Measurements from ENCODE around the gene CHTF18.
"Not testable (repeated sequence)": the region's sequence is repeated elsewhere in the genome, so short reads cannot be mapped to it uniquely, and the experiment has no call there.

CHTF18 gene

GRCh38 chr16:776298-776697, 12.1 kb upstream of the CHTF18 start:
- DNase-seq (ENCODE audit: low read depth) = not testable (repeated sequence)

DNA sequence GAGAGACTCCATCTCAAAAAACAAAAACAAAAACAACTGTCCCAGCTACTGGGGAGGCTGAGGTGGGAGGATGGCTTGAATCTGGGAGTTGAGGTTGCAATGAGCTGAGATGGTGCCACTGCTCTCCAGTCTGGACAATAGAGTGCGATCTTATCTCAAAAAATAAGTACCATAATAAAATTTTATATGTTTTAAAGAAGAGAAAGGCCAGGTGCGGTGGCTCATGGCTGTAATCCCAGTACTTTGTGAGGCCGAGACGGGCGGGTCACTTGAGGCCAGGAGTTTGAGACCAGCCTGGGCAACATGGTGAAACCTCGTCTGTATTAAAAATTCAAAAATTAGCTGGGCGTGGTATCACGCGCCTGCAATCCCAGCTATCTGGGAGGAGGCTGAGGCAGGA, 11.6 kb upstream of the CHTF18 start:
- DNase-seq (ENCODE audit: low read depth) = no peak

GRCh38 chr16:777826-778225, 10.6 kb upstream of the CHTF18 start:
- no peak for DNase-seq (ENCODE audit: low read depth)

DNA sequence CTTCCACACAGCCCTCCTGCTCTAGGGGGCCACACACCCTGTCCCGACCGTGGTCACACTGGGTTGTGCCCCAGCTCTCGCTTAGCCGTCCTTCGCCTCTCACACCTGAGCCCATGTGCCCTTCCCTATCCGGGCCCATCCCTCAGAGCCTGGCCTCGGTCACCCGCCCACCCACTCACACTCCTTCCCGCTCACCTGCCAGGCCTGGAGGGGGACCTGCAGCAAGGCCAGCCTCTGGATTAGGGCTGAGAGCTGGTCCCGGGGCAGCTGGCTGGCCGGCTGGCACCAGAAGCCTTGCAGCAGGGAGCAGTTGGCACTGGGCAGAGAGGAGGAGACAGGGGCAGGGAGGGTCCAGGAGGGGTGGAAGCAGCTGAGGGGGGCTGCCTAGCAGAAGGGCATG, 10.0 kb upstream of the CHTF18 start:
- no peak for DNase-seq (ENCODE audit: low read depth)

GRCh38 chr16:778909-779527, 9.4 kb upstream of the CHTF18 start:
- no peak for DNase-seq (ENCODE audit: low read depth)

DNA sequence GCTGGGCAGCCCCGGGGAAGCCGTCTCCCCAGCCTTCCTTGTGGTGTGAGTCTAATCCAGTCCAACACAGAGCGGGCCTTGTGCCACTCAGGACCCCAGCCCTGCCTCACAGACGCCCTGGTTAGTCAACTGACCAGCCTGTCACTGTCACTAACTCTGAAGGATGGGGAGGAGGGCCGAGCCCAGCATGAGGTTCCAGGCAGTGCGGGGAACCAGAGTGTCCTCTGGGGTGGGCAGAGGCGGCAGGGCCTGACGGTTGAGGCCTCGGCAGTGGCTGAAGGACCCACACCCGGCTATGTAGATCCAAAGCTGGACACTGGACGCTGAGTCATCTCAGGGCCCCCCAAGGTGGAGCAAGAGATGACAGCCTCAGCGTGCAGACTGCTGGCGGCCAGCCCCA, 8.9 kb upstream of the CHTF18 start:
- no peak for DNase-seq (ENCODE audit: low read depth)

DNA sequence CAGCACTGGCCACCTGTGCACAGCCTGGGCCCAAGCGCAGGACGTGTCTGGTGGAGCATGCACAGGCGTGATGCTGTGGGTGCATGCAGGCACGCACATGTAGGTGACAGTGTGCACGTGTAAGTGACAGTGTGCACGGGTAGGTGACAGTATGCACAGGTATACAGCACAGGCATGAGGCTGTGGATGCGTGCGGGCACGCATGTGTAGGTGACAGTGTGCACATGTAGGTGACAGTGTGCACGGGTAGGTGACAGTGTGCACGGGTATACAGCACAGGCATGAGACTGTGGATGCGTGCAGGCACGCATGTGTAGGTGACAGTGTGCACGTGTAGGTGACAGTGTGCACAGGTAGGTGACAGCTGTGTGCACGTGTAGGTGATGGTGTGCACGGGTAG, 8.1 kb upstream of the CHTF18 start:
- DNase-seq (ENCODE audit: low read depth) = no peak

DNA sequence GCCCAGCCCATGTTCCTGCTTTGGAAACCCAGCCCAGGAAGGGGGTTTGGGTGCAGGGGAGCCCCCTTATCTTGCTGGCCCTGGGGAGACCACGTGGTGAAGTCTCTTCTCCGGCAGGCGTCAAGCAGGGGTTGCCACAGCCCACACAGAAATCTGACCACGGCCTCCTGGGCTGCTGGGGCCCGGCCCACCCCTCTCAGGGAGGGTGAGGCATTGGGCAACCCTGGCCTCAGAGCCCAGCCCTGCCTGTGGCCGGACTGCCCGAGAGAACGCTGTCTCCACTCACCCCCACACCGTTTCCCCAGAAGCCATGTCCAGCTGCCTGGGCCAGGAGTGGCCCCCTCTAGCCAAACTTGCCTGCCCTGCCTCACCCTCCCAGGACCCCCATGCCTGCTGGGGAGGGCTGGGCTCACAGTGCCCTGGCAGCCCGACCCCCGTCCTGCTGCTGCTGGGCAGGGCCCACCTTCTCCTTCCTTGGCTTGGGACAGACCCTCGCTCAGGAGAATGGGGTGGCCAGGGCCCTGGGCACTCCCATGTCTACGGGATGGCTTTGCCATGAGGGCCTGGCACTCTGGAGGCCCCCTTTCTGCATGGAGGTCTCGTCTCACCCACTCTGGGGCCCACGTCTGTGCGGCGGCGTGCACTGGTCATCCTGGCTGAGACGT, 6.9 kb upstream of the CHTF18 start:
- DNase-seq (ENCODE audit: low read depth) = no peak

DNA sequence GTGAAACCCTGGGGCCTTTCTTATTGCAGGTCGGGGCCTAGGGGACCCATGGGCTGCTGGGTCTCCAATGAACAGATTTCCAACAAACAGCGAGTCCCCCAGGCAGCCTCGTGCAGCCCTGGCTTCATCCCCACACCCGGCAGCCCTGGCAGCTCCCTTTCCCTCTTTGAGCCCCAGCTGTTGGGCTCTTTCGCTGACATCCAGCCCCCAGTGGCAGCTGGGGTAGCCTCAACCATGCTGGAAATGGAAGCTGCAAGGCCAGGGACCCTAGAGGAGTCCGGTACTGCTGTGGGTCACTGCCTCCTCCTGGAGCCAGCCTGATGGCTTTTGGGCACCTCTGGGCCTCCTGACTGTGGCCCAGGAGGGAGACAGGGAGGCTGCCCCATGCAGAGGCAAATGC, 6.2 kb upstream of the CHTF18 start:
- no peak for DNase-seq (ENCODE audit: low read depth)

- no peak for DNase-seq (ENCODE audit: low read depth)
Measured at GRCh38 chr16:782766-783403, 5.5 kb upstream of the CHTF18 start.

DNA sequence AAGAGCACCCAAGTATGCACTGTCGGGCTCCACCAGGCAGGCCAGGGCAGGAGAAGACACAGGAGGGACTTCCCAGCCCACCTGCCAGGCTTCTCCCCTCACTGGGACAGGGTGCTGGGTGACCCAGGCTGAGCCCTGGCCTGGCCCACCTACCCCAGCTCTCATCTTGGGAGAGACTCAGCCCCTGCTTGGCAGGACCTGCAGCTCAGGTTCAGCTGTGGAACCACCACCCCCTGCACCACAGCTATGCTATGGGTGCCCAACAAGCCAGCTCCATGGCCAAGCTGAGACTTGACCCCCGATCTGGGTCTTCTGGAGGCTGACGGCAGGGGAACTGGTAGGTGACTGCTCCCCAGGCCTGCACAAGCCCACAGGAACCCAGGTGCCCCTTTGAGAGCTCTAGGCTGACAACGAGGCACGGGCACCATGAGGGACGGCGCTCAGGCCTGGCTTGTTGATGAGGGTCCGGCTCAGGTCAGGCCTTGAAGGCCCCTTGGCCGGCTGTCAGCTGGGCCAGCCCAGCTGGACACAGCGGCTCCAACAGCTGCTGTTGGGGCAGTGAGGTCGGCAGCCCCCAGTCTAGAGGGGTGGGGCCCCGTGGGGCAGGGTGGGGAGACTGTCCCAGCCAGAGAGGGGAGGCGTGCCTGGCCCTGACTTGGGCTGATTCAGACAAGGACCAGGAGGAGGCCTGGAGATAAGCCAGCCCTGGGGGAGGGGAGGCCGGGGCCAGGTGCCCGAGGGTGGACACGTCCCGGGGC, 4.8 kb upstream of the CHTF18 start:
- DNase-seq (ENCODE audit: low read depth) = no peak

- no peak for DNase-seq (ENCODE audit: low read depth)
Measured at GRCh38 chr16:784431-784830, 4.0 kb upstream of the CHTF18 start.

DNA sequence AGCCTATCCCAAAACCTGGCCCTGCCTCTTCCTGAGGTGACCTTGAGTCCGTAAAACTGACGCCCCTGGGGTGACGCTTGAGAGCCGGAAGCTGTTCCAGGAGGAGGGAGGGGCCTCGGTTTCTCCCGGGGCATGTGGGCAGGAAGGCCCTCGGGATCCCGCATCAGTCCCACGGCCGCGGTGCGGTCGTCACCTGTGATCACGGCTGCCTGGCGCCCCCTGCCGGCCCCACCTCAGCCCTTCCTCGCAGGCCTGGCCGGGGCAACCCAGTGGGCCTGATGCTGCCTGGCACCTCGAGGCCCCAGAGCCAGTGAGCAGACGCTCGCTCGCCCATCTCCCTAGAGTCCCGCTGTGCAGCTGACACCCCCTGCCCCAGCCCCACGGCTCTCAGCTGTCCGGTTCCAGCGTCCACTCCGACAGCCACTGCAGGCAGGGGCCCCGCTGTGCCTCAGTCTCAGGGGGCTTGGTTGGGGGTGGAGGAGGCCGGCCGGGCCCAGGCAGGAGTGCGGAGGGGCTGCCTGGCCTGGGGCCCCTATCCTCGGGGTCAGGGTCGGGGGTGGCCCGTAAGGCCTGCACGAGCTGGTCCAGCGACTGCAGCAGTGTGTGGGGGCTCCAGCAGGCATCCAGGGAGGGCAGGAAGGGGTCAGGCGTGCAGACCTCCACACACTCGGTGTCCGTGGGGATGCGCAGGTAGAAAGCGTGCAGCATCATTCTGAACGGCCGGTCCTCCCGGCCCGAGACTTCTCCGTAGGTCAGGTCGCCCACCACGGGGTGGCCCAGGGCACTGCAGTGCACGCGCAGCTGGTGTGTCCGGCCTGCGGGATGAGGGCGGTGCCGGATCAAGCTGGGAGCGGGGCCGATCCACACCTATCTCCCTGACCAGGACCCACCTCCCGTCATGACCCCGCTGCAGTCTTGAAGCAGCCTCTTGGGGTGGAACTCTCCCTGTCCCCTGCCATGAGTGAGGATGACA, 2.6 kb upstream of the CHTF18 start:
- DNase-seq (ENCODE audit: low read depth) = no peak

DNA sequence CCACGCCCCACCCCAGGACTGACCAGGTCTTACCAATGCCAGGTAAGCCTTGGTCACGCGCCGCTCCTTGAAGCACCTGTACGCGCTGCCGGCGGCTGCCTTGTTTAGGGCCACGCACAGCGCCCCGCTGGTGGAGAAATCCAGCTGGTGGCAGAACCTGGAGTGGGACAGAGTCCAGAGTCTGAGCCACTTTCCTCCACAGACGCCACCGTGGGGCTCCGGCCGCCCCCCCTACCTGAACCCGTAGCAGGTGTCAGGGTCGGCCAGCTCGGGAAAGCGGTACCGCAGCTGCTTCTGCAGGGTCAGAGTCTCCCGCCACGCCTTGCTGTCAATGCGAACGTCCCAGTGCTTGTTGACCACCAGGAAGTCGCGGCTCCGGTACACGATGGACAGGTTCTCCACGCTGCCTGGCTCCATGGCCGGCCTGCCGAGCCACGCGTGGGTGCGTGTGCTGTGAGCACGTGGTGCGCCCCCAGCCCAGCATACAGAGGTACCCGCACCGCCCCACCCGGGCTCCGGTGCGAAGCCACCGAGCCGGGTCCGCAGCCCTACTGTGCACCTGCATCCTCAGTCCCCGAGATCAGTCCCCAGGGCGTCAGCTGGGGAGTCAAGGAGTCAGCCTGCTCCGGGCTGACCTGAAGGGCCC, 976 bp upstream of the CHTF18 start:
- no peak for DNase-seq (ENCODE audit: low read depth)

GRCh38 chr16:787978-788398, 432 bp upstream of the CHTF18 start, which contains the start of gene RPUSD1:
Gene RPUSD1 (minus strand): TSS chr16:788381. CDS start chr16:787737, 644 bp downstream.
- no peak for DNase-seq (ENCODE audit: low read depth)

DNA sequence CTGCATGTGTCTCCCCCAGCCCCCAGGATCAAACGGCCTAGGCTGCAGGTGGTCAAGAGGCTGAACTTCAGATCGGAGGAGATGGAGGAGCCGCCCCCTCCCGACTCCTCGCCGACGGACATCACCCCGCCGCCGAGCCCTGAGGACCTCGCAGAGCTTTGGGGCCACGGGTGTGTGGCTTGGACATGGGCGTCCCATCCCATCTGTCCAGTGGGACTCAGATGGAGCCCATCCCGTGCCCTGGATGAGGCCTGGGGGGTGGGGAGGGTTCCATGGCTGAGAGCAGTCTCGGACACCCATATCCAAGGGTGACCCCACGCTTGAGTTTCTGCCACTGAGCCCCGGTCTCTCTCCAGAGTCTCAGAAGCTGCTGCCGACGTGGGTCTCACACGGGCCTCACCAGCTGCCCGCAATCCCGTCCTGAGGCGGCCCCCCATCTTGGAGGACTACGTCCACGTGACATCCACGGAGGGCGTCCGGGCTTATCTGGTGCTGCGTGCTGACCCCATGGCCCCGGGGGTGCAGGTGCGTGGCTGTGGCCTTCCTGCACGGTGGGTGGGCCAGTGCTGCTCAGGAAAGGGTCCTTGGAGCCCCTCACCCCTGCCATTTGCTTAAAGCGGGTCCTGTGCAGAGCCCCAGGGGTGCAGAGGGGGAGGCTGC, 901 bp downstream of the CHTF18 start:
- no peak for DNase-seq (ENCODE audit: low read depth)

- no peak for DNase-seq (ENCODE audit: low read depth)
Measured at GRCh38 chr16:790086-790485, 1.7 kb downstream of the CHTF18 start.

GRCh38 chr16:791131-791530, 2.7 kb downstream of the CHTF18 start:
- no peak for DNase-seq (ENCODE audit: low read depth)

- DNase-seq (ENCODE audit: low read depth) = no peak
Measured at GRCh38 chr16:792221-792995, 4.0 kb downstream of the CHTF18 start.

DNA sequence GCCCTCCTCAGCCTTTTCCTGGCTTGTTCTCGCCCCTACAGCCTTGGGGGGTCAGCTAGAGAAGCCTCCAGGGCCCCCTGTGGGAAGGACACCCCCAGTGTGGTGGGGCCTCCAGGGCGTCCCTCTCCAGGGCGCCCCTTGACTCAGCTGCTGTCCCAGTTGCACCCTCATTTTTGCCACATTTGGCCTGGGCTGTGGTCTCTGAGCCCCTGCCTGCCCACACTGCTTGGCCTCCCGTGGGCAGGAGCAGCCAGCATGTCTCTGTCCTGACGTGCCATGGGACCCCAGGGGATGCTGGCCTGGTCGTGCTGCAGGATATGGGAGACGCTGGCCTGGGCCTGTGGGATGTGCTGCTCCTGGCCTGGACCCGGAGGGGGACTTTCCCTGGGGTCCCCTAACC, 5.0 kb downstream of the CHTF18 start:
- DNase-seq (ENCODE audit: low read depth) = no peak
